ENCODE data around the gene FGGY.

Gene FGGY

GRCh38 chr1:59415286-59415850, 118.5 kb downstream of the FGGY start:
- no peak for TF ChIP-seq MAX (IDR thresholded peaks at IDR 0.05; ENCODE audit: low read depth, low read length)
- TF ChIP-seq MYC (IDR thresholded peaks at IDR 0.05; ENCODE audit: low read depth, low read length) = no peak
- H3K4me3 ChIP-seq (ENCODE audit: low read depth, low read length) = no peak overlapping the region

GRCh38 chr1:59415881-59416280, 119.0 kb downstream of the FGGY start:
- H3K4me3 ChIP-seq (ENCODE audit: low read depth, low read length) = no peak overlapping the region
- TF ChIP-seq MAX (IDR thresholded peaks at IDR 0.05; ENCODE audit: low read depth, low read length) (no peak), MYC (IDR thresholded peaks at IDR 0.05; ENCODE audit: low read depth, low read length) (no peak), CTCF (IDR thresholded peaks at IDR 0.05; ENCODE audit: low read depth, low read length) (no peak), POLR2A (IDR thresholded peaks at IDR 0.05; ENCODE audit: extremely low read depth, insufficient read length) (no peak)
- no peak for DNase-seq (ENCODE audit: low read depth)

More at GRCh38 chr1:59415286-59415850, 118.5 kb downstream of the FGGY start:
- no peak for DNase-seq (ENCODE audit: low read depth)

- TF ChIP-seq CTCF (IDR thresholded peaks at IDR 0.05; ENCODE audit: low read depth, low read length) = no peak
- TF ChIP-seq POLR2A (IDR thresholded peaks at IDR 0.05; ENCODE audit: extremely low read depth, insufficient read length) = no peak
- TF ChIP-seq MYC (IDR thresholded peaks at IDR 0.05; ENCODE audit: low read depth, low read length) = no peak
- TF ChIP-seq MAX (IDR thresholded peaks at IDR 0.05; ENCODE audit: low read depth, low read length) = no peak
- no peak for DNase-seq (ENCODE audit: low read depth)
Observed at GRCh38 chr1:59417406-59417805, 120.5 kb downstream of the FGGY start.

GRCh38 chr1:59418363-59419144, 121.7 kb downstream of the FGGY start:
- no peak for TF ChIP-seq MAX (IDR thresholded peaks at IDR 0.05; ENCODE audit: low read depth, low read length)
- TF ChIP-seq CTCF (IDR thresholded peaks at IDR 0.05; ENCODE audit: low read depth, low read length) = no peak
- TF ChIP-seq MYC (IDR thresholded peaks at IDR 0.05; ENCODE audit: low read depth, low read length) = no peak
- no peak for TF ChIP-seq POLR2A (IDR thresholded peaks at IDR 0.05; ENCODE audit: extremely low read depth, insufficient read length)
- no peak overlapping the region for H3K4me3 ChIP-seq (ENCODE audit: low read depth, low read length)
- no peak for DNase-seq (ENCODE audit: low read depth)

More at GRCh38 chr1:59417406-59417805, 120.5 kb downstream of the FGGY start:
- H3K4me3 ChIP-seq (ENCODE audit: low read depth, low read length) = no peak overlapping the region

- no peak overlapping the region for H3K4me3 ChIP-seq (ENCODE audit: low read depth, low read length)
- TF ChIP-seq POLR2A (IDR thresholded peaks at IDR 0.05; ENCODE audit: extremely low read depth, insufficient read length) (no peak), MYC (IDR thresholded peaks at IDR 0.05; ENCODE audit: low read depth, low read length) (no peak), MAX (IDR thresholded peaks at IDR 0.05; ENCODE audit: low read depth, low read length) (no peak), CTCF (IDR thresholded peaks at IDR 0.05; ENCODE audit: low read depth, low read length) (no peak)
- no peak for DNase-seq (ENCODE audit: low read depth)
Observed at GRCh38 chr1:59419361-59420140, 122.7 kb downstream of the FGGY start.
